Panc1 (cell line): ENCODE measurements around the gene FUT8.

Experiments
- POLR2AphosphoS5 ChIP-seq: IDR thresholded peaks from 2 replicates; pipeline ENCODE4 v1.6.1; 2012; ENCODE audit warnings: mild to moderate bottlenecking, low read depth, low read length, moderate library complexity
- SIN3A ChIP-seq: IDR thresholded peaks from 2 replicates; pipeline ENCODE4 v1.6.1; 2012; ENCODE audit warnings: low read depth, mild to moderate bottlenecking, low read length, moderate library complexity, borderline replicate concordance; ENCODE audit not compliant: insufficient read depth
- TCF7L2 ChIP-seq: IDR thresholded peaks from 2 replicates; pipeline ENCODE4 v1.6.1; 2011; ENCODE audit warnings: mild to moderate bottlenecking, low read depth, low read length, inconsistent platforms
- TF ChIP-seq, protein P1 (sequence below): fragments of 450-650 bp; IDR thresholded peaks from 2 replicates; pipeline ENCODE4 v1.5.1; 2017; ENCODE audit warnings: mild to moderate bottlenecking

DNA sequence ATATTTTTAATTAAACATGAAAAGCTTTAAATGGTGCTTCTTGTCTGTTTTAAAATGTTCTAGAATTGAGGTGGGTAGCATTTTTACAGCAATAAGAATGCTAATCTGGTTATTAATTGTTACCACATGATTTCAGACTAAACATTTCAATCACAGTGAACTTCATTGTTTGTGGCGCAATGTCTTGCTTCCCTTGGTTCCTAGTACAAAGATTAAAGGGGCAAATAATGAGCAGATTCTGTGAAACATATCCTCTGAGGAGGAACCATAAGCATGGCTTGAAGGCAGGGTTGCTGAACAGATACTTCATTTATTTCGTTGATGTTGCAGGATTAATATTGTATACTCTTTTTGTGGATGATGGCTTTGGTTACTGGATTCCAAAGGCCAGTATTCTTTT, 162.1 kb downstream of the FUT8 start:
- no peak for TF ChIP-seq TCF7L2
- TF ChIP-seq, protein P1, sequence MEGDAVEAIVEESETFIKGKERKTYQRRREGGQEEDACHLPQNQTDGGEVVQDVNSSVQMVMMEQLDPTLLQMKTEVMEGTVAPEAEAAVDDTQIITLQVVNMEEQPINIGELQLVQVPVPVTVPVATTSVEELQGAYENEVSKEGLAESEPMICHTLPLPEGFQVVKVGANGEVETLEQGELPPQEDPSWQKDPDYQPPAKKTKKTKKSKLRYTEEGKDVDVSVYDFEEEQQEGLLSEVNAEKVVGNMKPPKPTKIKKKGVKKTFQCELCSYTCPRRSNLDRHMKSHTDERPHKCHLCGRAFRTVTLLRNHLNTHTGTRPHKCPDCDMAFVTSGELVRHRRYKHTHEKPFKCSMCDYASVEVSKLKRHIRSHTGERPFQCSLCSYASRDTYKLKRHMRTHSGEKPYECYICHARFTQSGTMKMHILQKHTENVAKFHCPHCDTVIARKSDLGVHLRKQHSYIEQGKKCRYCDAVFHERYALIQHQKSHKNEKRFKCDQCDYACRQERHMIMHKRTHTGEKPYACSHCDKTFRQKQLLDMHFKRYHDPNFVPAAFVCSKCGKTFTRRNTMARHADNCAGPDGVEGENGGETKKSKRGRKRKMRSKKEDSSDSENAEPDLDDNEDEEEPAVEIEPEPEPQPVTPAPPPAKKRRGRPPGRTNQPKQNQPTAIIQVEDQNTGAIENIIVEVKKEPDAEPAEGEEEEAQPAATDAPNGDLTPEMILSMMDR: no peak
- no peak for TF ChIP-seq POLR2AphosphoS5
- no peak for TF ChIP-seq SIN3A
